Heart left ventricle (tissue), 16 donors: ENCODE results near the gene GORAB. TPM values are rescaled to one million over a fixed set of nuclear protein-coding genes. Genes with fewer than 3 reads are reported as not detected.
A peak's percentile ranks its signal among the peaks of the same experiment; 100 is the strongest.

Experiments used
- ATAC-seq, 4 donors: fragments of 200-7000 bp; cut with Tn5 transposase; one replicate each; pipeline ENCODE4 v1.9.1; 2020 to 2022; ENCODE audit warnings: moderate library complexity in 4 of 4, mild to moderate bottlenecking in 3 of 4, moderate number of reproducible peaks in 1 of 4
- DNase-seq, 5 donors: peaks; one replicate each; pipeline ENCODE4 v3.0.0-alpha.2; 2020
- H3K27ac ChIP-seq, 12 donors: fragments of 200-600 bp; sonication (generic) in 4 of 12; one replicate each; pipeline versions ENCODE4 v1.5.0 to v1.8.0; 2016 to 2022; ENCODE audit warnings: mild to moderate bottlenecking in 2 of 12
- H3K27me3 ChIP-seq, 9 donors: fragments of 200-600 bp; sonication (generic) in 2 of 9; one replicate each; pipeline versions ENCODE4 v1.5.1 to v1.8.0; 2016 to 2022; ENCODE audit warnings: mild to moderate bottlenecking in 3 of 9
- H3K36me3 ChIP-seq, 9 donors: fragments of 200-600 bp; sonication (generic) in 2 of 9; one replicate each; pipeline versions ENCODE4 v1.5.0 to v1.8.0; 2018 to 2022; ENCODE audit warnings: mild to moderate bottlenecking in 2 of 9
- H3K4me1 ChIP-seq, 12 donors: fragments of 200-600 bp; sonication (generic) in 4 of 12; one replicate each; pipeline versions ENCODE4 v1.5.0 to v1.8.0; 2016 to 2022; ENCODE audit warnings: mild to moderate bottlenecking in 3 of 12
- H3K4me3 ChIP-seq, 12 donors: fragments of 200-600 bp; sonication (generic) in 4 of 12; one replicate each; pipeline versions ENCODE4 v1.5.0 to v1.8.0; 2017 to 2022; ENCODE audit warnings: mild to moderate bottlenecking in 9 of 12, moderate library complexity in 4 of 12
- H3K9me3 ChIP-seq, 12 donors: fragments of 200-600 bp; sonication (generic) in 4 of 12; one replicate each; pipeline versions ENCODE4 v1.5.0 to v1.8.0; 2016 to 2022; ENCODE audit warnings: mild to moderate bottlenecking in 1 of 12
- POLR2A ChIP-seq, 2 donors: fragments of 450-650 bp; IDR thresholded peaks; one replicate each; pipeline ENCODE4 v1.6.1; 2017; ENCODE audit warnings: antibody characterized with exemption in 2 of 2, mild to moderate bottlenecking in 2 of 2, moderate library complexity in 2 of 2
- WGBS, 4 donors: extraction: QIAGEN DNeasy Blood & Tissue Kit in 2 of 4; methylation state at CpG; one replicate each; pipeline versions ENCODE4 v1.1.5 to v1.1.7; 2013 to 2018; 5-methylcytosine and 5-hydroxymethylcytosine counted together
- intact Hi-C, 10 donors: fragments of 100-400 bp; cut with DNase I; formaldehyde crosslinking; loops; one replicate each; pipeline versions ENCODE4 v1.11.1 to v1.14.2; 2022
- polyA plus RNA-seq, 2 donors: library from polyadenylated mRNA; stranded (reverse); fragments of 200-250 nt; gene quantifications; one replicate each; pipeline ENCODE4 v1.2.3, GENCODE V29; 2013
- total RNA-seq, 9 donors: library from RNA; depleted of rRNA in 2 of 9; stranded (reverse); fragments of >200 nt in 2 of 9; fragmentation: NEBNext Ultra II Directional in 3 of 9; extraction: Animal tissue kit (Norgen Biotek cat#: 25700) in 3 of 9; gene quantifications; one replicate each; pipeline versions ENCODE4 v1.1.0 to v1.2.4, GENCODE V29; 2016 to 2023
- TF ChIP-seq, protein P1 (sequence below), 12 donors: fragments of 200-600 bp; sonication (generic) in 4 of 12; IDR thresholded peaks; one replicate each; pipeline versions ENCODE4 v1.5.0 to v1.8.0; 2018 to 2022; ENCODE audit warnings: antibody characterized with exemption in 12 of 12, mild to moderate bottlenecking in 5 of 12
- donor health status: ischemic (EF 13 %, LVEDD 7.1; RV severe dilation, severe dysfunction).
- donor health status: healthy with polysubstance abuse.
- donor health status: DM: no; HTN: yes; CAD: no.
- donor health status: DM: no; HTN: no; CAD: no.
- donor health status: ischemic (EF 25% LVEDD 6.9; RV normal size, moderate dysfunction).
- donor health status: ischemic (EF 25% LVEDD 5.7; RV mildly dilated, moderate dysfunction).
- donor health status: healthy.
- donor health status: DM: yes; HTN: yes; CAD: no.
- donor health status: ischemic (EF 35%, LVEDD 5.7; RV mildly dilated, moderate dysfunction).
- donor health status: nonischemic (EF 11% LVEDD 7.7; RV severe dilation, severe dysfunction).
- donor health status: DM: yes; HTN: yes; CAD: no.
- donor health status: PGD.
- donor health status: ischemic (EF 29% LVEDD 5.4; RV normal size, mild dysfunction).
- donor health status: nonischemic (EF 23%, LVEDD 6.1; RV moderate dilation, normal function).

The GORAB gene
- total and polyA plus RNA-seq, 11 donors = 4.7 to 15.5 (median 7.3) TPM

- Histone ChIP-seq H3K36me3 (no peaks in the 10 kb centered on the region), H3K9me3 (no peaks in the 10 kb centered on the region), H3K27ac (peak overlapping the region; percentile 89 to 96 (median 92)), H3K27me3 (no peaks in the 10 kb centered on the region), H3K4me3 (peak overlapping the region; percentile 36 to 82 (median 72)), H3K4me1 (peaks cover 0 to 25% (median 12%) of the 10 kb centered on the region in 12 donors)
- peak in 3 of 5 donors; percentile 12 to 28 (median 25) for DNase-seq
- no peak for TF ChIP-seq POLR2A (IDR thresholded peaks at IDR 0.05)
- TF ChIP-seq, protein P1, sequence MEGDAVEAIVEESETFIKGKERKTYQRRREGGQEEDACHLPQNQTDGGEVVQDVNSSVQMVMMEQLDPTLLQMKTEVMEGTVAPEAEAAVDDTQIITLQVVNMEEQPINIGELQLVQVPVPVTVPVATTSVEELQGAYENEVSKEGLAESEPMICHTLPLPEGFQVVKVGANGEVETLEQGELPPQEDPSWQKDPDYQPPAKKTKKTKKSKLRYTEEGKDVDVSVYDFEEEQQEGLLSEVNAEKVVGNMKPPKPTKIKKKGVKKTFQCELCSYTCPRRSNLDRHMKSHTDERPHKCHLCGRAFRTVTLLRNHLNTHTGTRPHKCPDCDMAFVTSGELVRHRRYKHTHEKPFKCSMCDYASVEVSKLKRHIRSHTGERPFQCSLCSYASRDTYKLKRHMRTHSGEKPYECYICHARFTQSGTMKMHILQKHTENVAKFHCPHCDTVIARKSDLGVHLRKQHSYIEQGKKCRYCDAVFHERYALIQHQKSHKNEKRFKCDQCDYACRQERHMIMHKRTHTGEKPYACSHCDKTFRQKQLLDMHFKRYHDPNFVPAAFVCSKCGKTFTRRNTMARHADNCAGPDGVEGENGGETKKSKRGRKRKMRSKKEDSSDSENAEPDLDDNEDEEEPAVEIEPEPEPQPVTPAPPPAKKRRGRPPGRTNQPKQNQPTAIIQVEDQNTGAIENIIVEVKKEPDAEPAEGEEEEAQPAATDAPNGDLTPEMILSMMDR (IDR thresholded peaks at IDR 0.05) = no peak
- intact Hi-C loops = loop anchor here in 9 of 10 donors (2.0 to 10.0 kb wide), 14 partner anchors 36 to 596 kb away; partner anchors contain the start of genes PRRX1 (in 5 of the 9), NTMT2 (in 4 of the 9) and KIFAP3 (in 2 of the 9)
- 12 to 31% (median 17%) methylated on average over 29 of the region's 29 CpGs for WGBS, 4 donors
- ATAC-seq = peak in 3 of 4 donors; percentile 1 to 3 (median 3)
Measured at GRCh38 chr1:170530972-170531757, 801 bp upstream of the GORAB start.

- ATAC-seq (no peak), DNase-seq (no peak)
- TF ChIP-seq, protein P1 (IDR thresholded peaks at IDR 0.05) = no peak
- no peak for TF ChIP-seq POLR2A (IDR thresholded peaks at IDR 0.05)
- WGBS, 4 donors = 75 to 84% (median 80%) methylated on average over 3 of the region's 3 CpGs
- intact Hi-C loops = loop anchor here in 9 of 10 donors (2.0 to 10.0 kb wide), 15 partner anchors 116 to 598 kb away; partner anchors contain the start of genes PRRX1 (in 6 of the 9), NTMT2 (in 4 of the 9) and KIFAP3 (in 2 of the 9)
- Histone ChIP-seq H3K9me3 (no peaks in the 10 kb centered on the region), H3K27ac (peak overlapping the region in 4 of 12 donors; percentile 91 to 96 (median 93)), H3K4me3 (peak overlapping the region in 8 of 12 donors; percentile 61 to 80 (median 72)), H3K4me1 (peaks cover 0 to 41% (median 29%) of the 10 kb centered on the region in 12 donors), H3K27me3 (no peaks in the 10 kb centered on the region), H3K36me3 (peaks cover 0 to 4% (median 0%) of the 10 kb centered on the region in 9 donors)
Measured at GRCh38 chr1:170533298-170533697, 1.3 kb downstream of the GORAB start.

DNA sequence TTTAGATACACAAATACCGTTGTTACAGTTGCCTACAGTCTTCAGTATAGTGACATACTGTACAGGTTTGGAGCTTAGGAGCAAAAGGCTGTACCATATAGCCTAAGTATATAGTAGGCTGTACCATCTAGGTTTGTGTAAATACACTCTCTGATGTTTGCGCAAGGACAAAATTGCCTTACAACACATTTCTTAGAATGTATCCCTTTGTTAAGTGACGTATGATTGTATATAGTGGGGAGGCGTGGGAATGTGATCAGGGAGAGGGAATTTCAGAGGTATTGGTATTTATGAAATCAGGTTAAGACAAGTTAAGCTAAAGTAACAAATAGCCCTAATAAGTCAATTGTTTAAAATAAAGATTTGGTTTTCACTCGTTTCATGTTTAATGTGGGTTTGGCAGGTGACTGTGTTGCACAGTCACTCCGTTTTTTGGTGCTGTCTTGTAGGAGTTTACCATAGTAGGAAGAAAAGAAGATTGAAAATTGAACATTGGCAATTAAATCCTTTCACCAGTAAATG lies 2.7 kb downstream of the GORAB start:
- ATAC-seq (no peak), DNase-seq (no peak)
- WGBS, 4 donors = 80 to 96% (median 95%) methylated on average over 6 of the region's 6 CpGs
- Histone ChIP-seq H3K36me3 (peaks cover 0 to 11% (median 6%) of the 10 kb centered on the region in 9 donors), H3K4me1 (peaks cover 0 to 43% (median 32%) of the 10 kb centered on the region in 12 donors), H3K9me3 (no peaks in the 10 kb centered on the region), H3K27ac (no peak overlapping the region), H3K27me3 (no peaks in the 10 kb centered on the region), H3K4me3 (no peak overlapping the region)
- TF ChIP-seq, protein P1 (IDR thresholded peaks at IDR 0.05) = no peak
- intact Hi-C loops = loop anchor here in 9 of 10 donors (5.0 to 10.0 kb wide), 13 partner anchors 117 to 600 kb away; partner anchors contain the start of genes PRRX1 (in 5 of the 9), NTMT2 (in 4 of the 9) and KIFAP3 (in 2 of the 9)

DNA sequence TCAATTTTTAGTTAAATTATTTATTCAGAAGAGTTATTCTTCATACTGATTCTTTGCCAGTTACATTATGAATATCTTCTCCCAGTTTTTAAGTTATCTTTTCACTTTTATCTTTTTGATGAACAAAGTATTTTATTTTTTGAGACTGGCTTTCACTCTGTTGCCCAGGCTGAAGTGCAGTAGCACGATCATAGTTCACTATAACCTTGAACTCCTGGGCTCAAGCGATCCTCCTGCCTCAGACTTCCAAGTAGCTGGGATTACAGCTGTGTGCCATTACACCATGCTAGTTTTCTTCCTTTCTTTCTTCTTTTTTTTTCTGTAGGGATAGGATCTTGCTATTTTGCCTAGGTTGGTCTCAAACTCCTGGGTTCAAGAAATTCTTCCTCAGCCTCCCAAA lies 3.5 kb downstream of the GORAB start:
- WGBS, 4 donors = 92 to 95% (median 94%) methylated on average over 2 of the region's 2 CpGs

More for the DNA sequence above, 3.5 kb downstream of the GORAB start:
- no peaks in the 10 kb centered on the region for H3K9me3 ChIP-seq
- no peak for ATAC-seq
- intact Hi-C loops = loop anchor here in 6 of 10 donors (10.0 kb wide), 7 partner anchors 129 to 601 kb away; partner anchors contain the start of genes NTMT2 (in 3 of the 6), KIFAP3 (in 1 of the 6) and PRRX1 (in 1 of the 6)
- TF ChIP-seq, protein P1 (IDR thresholded peaks at IDR 0.05) = no peak
- no peak for TF ChIP-seq POLR2A (IDR thresholded peaks at IDR 0.05)
- H3K27ac ChIP-seq = no peak overlapping the region
- DNase-seq = no peak
- no peak overlapping the region for H3K4me3 ChIP-seq
- H3K27me3 ChIP-seq = no peaks in the 10 kb centered on the region
- peaks cover 0 to 43% (median 32%) of the 10 kb centered on the region in 12 donors for H3K4me1 ChIP-seq
- H3K36me3 ChIP-seq = peaks cover 0 to 19% (median 14%) of the 10 kb centered on the region in 9 donors
